Kidney (tissue), 14 donors: ENCODE data around the gene DNAJB6. TPM values are rescaled to one million over a fixed set of nuclear protein-coding genes. Genes with fewer than 3 reads are reported as not detected.

ENCODE experiments used
- DNase-seq, 5 donors: peaks; one replicate each; pipeline ENCODE4 v3.0.0-alpha.2; 2013 to 2020
- FAIRE-seq: peaks from 2 replicates; lab custom pipeline; 2012; peaks lifted over from hg19 to GRCh38; lab: Jason Lieb, UNC
- H3K27ac ChIP-seq, 2 donors: one replicate each; pipeline ENCODE4 v1.7.0; 2013; ENCODE audit warnings: low read depth in 2 of 2, low read length in 2 of 2, inconsistent platforms in 1 of 2
- H3K27me3 ChIP-seq: one replicate; pipeline ENCODE4 v1.7.1; 2013; ENCODE audit warnings: low read length, inconsistent platforms; ENCODE audit not compliant: control insufficient read depth, insufficient read depth
- H3K36me3 ChIP-seq, 3 donors: one replicate each; pipeline versions ENCODE4 v1.7.0 to v1.7.1; 2013; ENCODE audit warnings: low read length in 3 of 3, control low read depth in 1 of 3, inconsistent platforms in 1 of 3; ENCODE audit not compliant: insufficient read depth in 3 of 3, control insufficient read depth in 2 of 3
- H3K4me1 ChIP-seq, 3 donors: one replicate each; pipeline versions ENCODE4 v1.7.0 to v1.7.1; 2013; ENCODE audit warnings: low read length in 3 of 3, inconsistent platforms in 1 of 3, low read depth in 1 of 3; ENCODE audit not compliant: control insufficient read depth in 2 of 3, insufficient read depth in 2 of 3
- H3K4me3 ChIP-seq, 3 donors: one replicate each; pipeline versions ENCODE4 v1.7.0 to v1.8.1; 2013; ENCODE audit warnings: low read length in 3 of 3, control low read depth in 1 of 3, inconsistent platforms in 1 of 3
- H3K9ac ChIP-seq, 3 donors: one replicate each; pipeline versions ENCODE4 v1.7.0 to v1.7.1; 2013; ENCODE audit warnings: low read length in 3 of 3, control low read depth in 1 of 3, inconsistent platforms in 1 of 3
- H3K9me3 ChIP-seq, 3 donors: one replicate each; pipeline versions ENCODE4 v1.7.0 to v1.7.1; 2013; ENCODE audit warnings: low read length in 3 of 3, control low read depth in 1 of 3, inconsistent platforms in 1 of 3; ENCODE audit not compliant: control insufficient read depth in 2 of 3, insufficient read depth in 1 of 3
- intact Hi-C: fragments of 100-400 bp; cut with DNase I; formaldehyde crosslinking; loops from one replicate; pipeline ENCODE4 v1.11.1; 2022
- polyA plus RNA-seq: library from polyadenylated mRNA; stranded (reverse); fragments of 350-450 nt; fragmentation: Illumina TruSeq; extraction: RNeasy Lipid Tissue Mini Kit (QIAGEN cat#74804); gene quantifications from one replicate; pipeline ENCODE4 v1.2.3, GENCODE V29; 2014; ENCODE audit warnings: low read depth, low replicate concordance; ENCODE audit not compliant: insufficient read depth
- total RNA-seq: library from RNA; stranded (reverse); fragmentation: NEBNext Ultra II Directional; extraction: Animal tissue kit (Norgen Biotek cat#: 25700); gene quantifications from one replicate; pipeline ENCODE4 v1.2.1, GENCODE V29; 2021
- TF ChIP-seq, protein P1 (sequence below): IDR thresholded peaks from 3 replicates; pipeline ENCODE4 v1.5.1; 2012; ENCODE audit warnings: mild to moderate bottlenecking, moderate library complexity, borderline replicate concordance; ENCODE audit not compliant: insufficient read depth; ENCODE audit errors: extremely low read depth
- donor health status: control.
- donor health status: control.
- donor health status: control.
- donor health status: control.
- donor health status: control.
- donor health status: DM: yes; HTN: yes; CAD: no.
- donor health status: Normal renal cell carcinoma (clear cell type).

DNAJB6 gene
- total and polyA plus RNA-seq, 2 donors from 2014 or later = 74.5 to 86.8 TPM

DNA sequence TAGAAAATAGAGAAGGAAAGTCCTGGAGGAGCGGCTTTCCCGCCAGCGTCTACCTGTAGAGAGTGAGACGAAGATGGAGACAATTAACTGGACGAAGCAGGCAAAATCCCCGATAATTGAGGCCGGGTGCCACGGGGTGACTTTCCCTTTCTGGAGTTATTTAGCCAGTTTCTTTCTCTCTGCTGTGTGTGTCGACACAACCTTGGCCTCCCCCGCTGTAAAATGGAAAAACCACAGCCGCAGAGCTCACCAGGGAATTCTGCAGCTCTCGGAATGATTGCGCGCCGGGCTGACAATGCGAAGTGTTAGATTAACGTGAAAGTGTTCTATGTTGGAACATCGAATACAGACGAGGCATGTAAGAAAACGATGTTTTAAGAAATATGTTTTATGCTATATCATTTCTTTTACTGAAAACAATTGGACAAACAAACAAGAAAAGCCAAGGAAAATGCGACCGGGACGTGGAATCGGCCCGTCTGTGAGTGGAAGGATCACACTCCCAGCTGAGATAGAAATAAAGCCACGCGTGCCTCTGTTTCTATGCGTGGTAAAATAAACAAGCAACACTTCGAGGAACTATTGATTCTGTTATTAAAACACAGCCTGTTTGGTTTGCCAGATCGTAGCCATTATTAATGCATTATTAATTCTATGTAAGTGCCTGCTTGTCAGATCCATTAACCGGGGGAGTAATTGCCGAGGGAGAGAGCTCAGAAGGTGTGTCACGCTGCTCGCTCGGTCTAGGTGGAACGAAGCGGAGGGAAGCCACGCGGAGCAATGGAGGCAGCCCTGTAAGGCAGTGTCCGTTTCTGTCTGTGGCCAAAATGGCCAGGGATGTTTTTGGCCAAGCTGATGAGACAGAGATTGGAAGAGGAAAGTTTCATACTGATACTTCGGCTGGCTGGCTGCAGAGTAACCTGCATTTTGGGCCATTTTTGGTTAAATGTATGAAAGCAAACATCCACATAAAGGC, 129.4 kb downstream of the DNAJB6 start:
- Histone ChIP-seq H3K9ac (no peak overlapping the region), H3K4me1 (no peaks in the 10 kb centered on the region), H3K9me3 (no peaks in the 10 kb centered on the region), H3K36me3 (no peaks in the 10 kb centered on the region), H3K4me3 (no peak overlapping the region), H3K27me3 (peaks cover 11% of the 10 kb centered on the region), H3K27ac (no peak overlapping the region)
- DNase-seq (peak in 2 of 5 donors; percentile 37 to 49), FAIRE-seq (no peak)
- intact Hi-C loops = no loop called here
- TF ChIP-seq, protein P1, sequence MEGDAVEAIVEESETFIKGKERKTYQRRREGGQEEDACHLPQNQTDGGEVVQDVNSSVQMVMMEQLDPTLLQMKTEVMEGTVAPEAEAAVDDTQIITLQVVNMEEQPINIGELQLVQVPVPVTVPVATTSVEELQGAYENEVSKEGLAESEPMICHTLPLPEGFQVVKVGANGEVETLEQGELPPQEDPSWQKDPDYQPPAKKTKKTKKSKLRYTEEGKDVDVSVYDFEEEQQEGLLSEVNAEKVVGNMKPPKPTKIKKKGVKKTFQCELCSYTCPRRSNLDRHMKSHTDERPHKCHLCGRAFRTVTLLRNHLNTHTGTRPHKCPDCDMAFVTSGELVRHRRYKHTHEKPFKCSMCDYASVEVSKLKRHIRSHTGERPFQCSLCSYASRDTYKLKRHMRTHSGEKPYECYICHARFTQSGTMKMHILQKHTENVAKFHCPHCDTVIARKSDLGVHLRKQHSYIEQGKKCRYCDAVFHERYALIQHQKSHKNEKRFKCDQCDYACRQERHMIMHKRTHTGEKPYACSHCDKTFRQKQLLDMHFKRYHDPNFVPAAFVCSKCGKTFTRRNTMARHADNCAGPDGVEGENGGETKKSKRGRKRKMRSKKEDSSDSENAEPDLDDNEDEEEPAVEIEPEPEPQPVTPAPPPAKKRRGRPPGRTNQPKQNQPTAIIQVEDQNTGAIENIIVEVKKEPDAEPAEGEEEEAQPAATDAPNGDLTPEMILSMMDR = no peak

DNA sequence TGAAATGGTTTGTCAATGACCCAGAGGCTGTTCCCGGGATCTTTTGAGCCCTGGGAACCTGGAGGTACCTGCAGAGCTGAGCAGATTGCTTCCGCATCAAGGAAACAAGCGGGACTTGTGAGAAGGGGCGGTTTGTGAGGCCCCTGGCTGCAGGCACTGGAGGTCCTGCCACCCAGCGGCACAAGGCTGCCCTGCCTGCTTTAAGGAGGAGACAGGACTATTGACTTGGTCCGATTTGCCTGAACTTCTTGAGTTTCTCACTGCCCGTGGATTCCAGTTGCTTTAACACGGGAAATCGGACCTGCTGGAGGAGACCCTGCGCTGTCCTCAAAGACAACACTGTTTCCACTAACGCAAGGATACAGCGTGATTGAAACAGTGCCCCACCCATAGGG, 130.1 kb downstream of the DNAJB6 start:
- Histone ChIP-seq H3K4me1 (no peaks in the 10 kb centered on the region), H3K4me3 (no peak overlapping the region), H3K27ac (no peak overlapping the region), H3K9ac (no peak overlapping the region), H3K36me3 (no peaks in the 10 kb centered on the region), H3K27me3 (peaks cover 11% of the 10 kb centered on the region), H3K9me3 (no peaks in the 10 kb centered on the region)
- TF ChIP-seq, protein P1 = no peak
- DNase-seq = peak in 4 of 5 donors; percentile 33 to 57 (median 44)
- FAIRE-seq = no peak
- intact Hi-C loops = no loop called here

Other genes with a start within 250 kb of the DNAJB6 start
- gene UBE3C, start 198.1 kb upstream of the DNAJB6 start, total RNA-seq = 58.5 TPM
- gene UBE3C, start 198.1 kb upstream of the DNAJB6 start, polyA plus RNA-seq = 20.9 TPM